ENCODE measurements around the gene METTL1. TPM values are rescaled to one million over a fixed set of nuclear protein-coding genes. Genes with fewer than 3 reads are reported as not detected.

METTL1 gene
- total RNA-seq, 2 donors from 2014 or later = 1.5 to 8.5 TPM

GRCh38 chr12:57738661-57739237 lies 33.2 kb downstream of the METTL1 start, which contains the start of gene AGAP2:
Gene AGAP2 (minus strand): TSS chr12:57738742. CDS start chr12:57738246, 496 bp downstream.
- H3K9me3 ChIP-seq = no peaks in the 10 kb centered on the region
- peaks cover 16 to 29% of the 10 kb centered on the region in 2 donors for H3K27me3 ChIP-seq
- peak within 1 kb of the TSS; percentile 23 to 33 for H3K27ac ChIP-seq
- no peak for DNase-seq (ENCODE audit: low spot score)
- no peak for TF ChIP-seq CTCF (IDR thresholded peaks at IDR 0.05)
- no peaks in the 10 kb centered on the region for H3K36me3 ChIP-seq
- H3K4me3 ChIP-seq = peak within 1 kb of the TSS; percentile 34 to 49
- peaks cover 0 to 41% of the 10 kb centered on the region in 2 donors for H3K4me1 ChIP-seq

- Histone ChIP-seq H3K36me3 (no peaks in the 10 kb centered on the region), H3K4me1 (peaks cover 0 to 41% of the 10 kb centered on the region in 2 donors), H3K4me3 (peak overlapping the region; percentile 34 to 49), H3K27me3 (peaks cover 16 to 29% of the 10 kb centered on the region in 2 donors), H3K27ac (peak overlapping the region; percentile 23 to 33), H3K9me3 (no peaks in the 10 kb centered on the region)
- no peak for DNase-seq (ENCODE audit: low spot score)
- TF ChIP-seq CTCF (IDR thresholded peaks at IDR 0.05) = peak in 1 of 2 donors; percentile 49
Observed at GRCh38 chr12:57737467-57738460, 34.1 kb downstream of the METTL1 start.

- H3K36me3 ChIP-seq = no peaks in the 10 kb centered on the region
- TF ChIP-seq CTCF (IDR thresholded peaks at IDR 0.05) = no peak
- no peaks in the 10 kb centered on the region for H3K9me3 ChIP-seq
- peaks cover 0 to 41% of the 10 kb centered on the region in 2 donors for H3K4me1 ChIP-seq
- H3K27ac ChIP-seq = peak overlapping the region in 1 of 2 donors; percentile 23
- no peak for DNase-seq (ENCODE audit: low spot score)
- H3K4me3 ChIP-seq = peak overlapping the region in 1 of 2 donors; percentile 49
- H3K27me3 ChIP-seq = peaks cover 16 to 29% of the 10 kb centered on the region in 2 donors
Observed at GRCh38 chr12:57736741-57737466, 35.0 kb downstream of the METTL1 start.

GRCh38 chr12:57735952-57736740 lies 35.8 kb downstream of the METTL1 start:
- TF ChIP-seq CTCF (IDR thresholded peaks at IDR 0.05) = peak in 1 of 2 donors; percentile 44
- peaks cover 16 to 29% of the 10 kb centered on the region in 2 donors for H3K27me3 ChIP-seq

More at GRCh38 chr12:57735952-57736740, 35.8 kb downstream of the METTL1 start:
- peaks cover 0 to 41% of the 10 kb centered on the region in 2 donors for H3K4me1 ChIP-seq
- H3K27ac ChIP-seq = no peak overlapping the region
- peak overlapping the region in 1 of 2 donors; percentile 49 for H3K4me3 ChIP-seq
- no peak for DNase-seq (ENCODE audit: low spot score)
- no peaks in the 10 kb centered on the region for H3K9me3 ChIP-seq
- H3K36me3 ChIP-seq = no peaks in the 10 kb centered on the region
